HepG2 (cell line): ENCODE results near the gene FKBP1A. TPM values are rescaled to one million over a fixed set of nuclear protein-coding genes. Genes with fewer than 3 reads are reported as not detected.

ENCODE experiments used
- ATAC-seq: fragments of 200-7000 bp; cut with Tn5 transposase; 3 replicates; pipeline ENCODE4 v1.9.1; 2020; ENCODE audit warnings: mild to moderate bottlenecking, moderate library complexity
- BruUV-seq: library from RNA; stranded (reverse); fragments of 400-500 nt; replicated peaks from 2 replicates; lab custom pipeline; 2021; lab: Mats Ljungman, UMichigan
- CTCF ChIA-PET: fragments of 300-600 bp; formaldehyde crosslinking; extraction: SDS; loops from one replicate; lab custom pipeline; 2021; ENCODE audit warnings: low total read pairs, inconsistent platforms, low intra/inter-chr PET ratio; lab: Yijun Ruan, JAX
- POLR2A ChIA-PET: fragments of 350-600 bp; sonication (Branson Sonifier 250); formaldehyde crosslinking; loops from one replicate; lab custom pipeline; 2020; ENCODE audit warnings: antibody characterized with exemption, inconsistent platforms; lab: Yijun Ruan, JAX
- DNase-seq: peaks from one replicate; pipeline ENCODE4 v3.0.0-alpha.2; 2015; ENCODE audit warnings: low spot score
- FAIRE-seq: peaks from 3 replicates; lab custom pipeline; 2011; peaks lifted over from hg19 to GRCh38; lab: Jason Lieb, UNC
- H2AFZ ChIP-seq: one replicate; pipeline ENCODE4 v1.6.1; 2011; ENCODE audit warnings: low read length, inconsistent platforms
- H3K27ac ChIP-seq: fragments of 300-600 bp; 3 replicates; pipeline ENCODE4 v1.8.0; 2011; ENCODE audit warnings: mixed run types, mild to moderate bottlenecking, mixed read lengths, low read length, inconsistent platforms; ENCODE audit not compliant: insufficient read depth; ENCODE audit errors: extremely low read length
- H3K27me3 ChIP-seq, 2 experiments: fragments of 200-600 bp in 1 of 2; 2 replicates in 1 of 2; 3 replicates in 1 of 2; pipeline versions ENCODE4 v1.6.0 to v1.8.0; 2011; ENCODE audit warnings: low read length in 2 of 2, mild to moderate bottlenecking in 2 of 2, moderate library complexity in 2 of 2, inconsistent platforms in 1 of 2; ENCODE audit not compliant: insufficient read depth in 2 of 2, control insufficient read depth in 1 of 2
- H3K36me3 ChIP-seq, 2 experiments: fragments of 200-600 bp in 1 of 2; replicated peaks in 1 of 2; 2 replicates in 1 of 2; 3 replicates in 1 of 2; pipeline versions ENCODE4 v1.5.1 to v1.8.0; 2011; ENCODE audit warnings: low read length in 2 of 2, inconsistent platforms in 1 of 2; ENCODE audit not compliant: insufficient read depth in 2 of 2, control insufficient read depth in 1 of 2
- H3K4me1 ChIP-seq: 2 replicates; pipeline ENCODE4 v1.5.1; 2012; ENCODE audit warnings: low read length, inconsistent platforms; ENCODE audit not compliant: insufficient read depth
- H3K4me2 ChIP-seq: 2 replicates; pipeline ENCODE4 v1.6.0; 2011; ENCODE audit warnings: low read depth, low read length, inconsistent platforms
- H3K4me3 ChIP-seq, 3 experiments: fragments of 200-600 bp in 1 of 3; sonication (generic), shearing (Covaris generic) in 1 of 3; replicated peaks in 1 of 3; 2 replicates each; pipeline ENCODE4 v1.5.1; 2011 to 2016; ENCODE audit warnings: low read length in 3 of 3, inconsistent platforms in 2 of 3, low read depth in 2 of 3, mild to moderate bottlenecking in 2 of 3, control low read depth in 1 of 3, mixed read lengths in 1 of 3; ENCODE audit not compliant: insufficient read depth in 1 of 3
- H3K79me2 ChIP-seq: one replicate; pipeline ENCODE4 v1.6.1; 2011; ENCODE audit warnings: low read length, inconsistent platforms; ENCODE audit not compliant: insufficient read depth
- H3K9ac ChIP-seq: 2 replicates; pipeline ENCODE4 v1.6.0; 2011; ENCODE audit warnings: mild to moderate bottlenecking, low read depth, low read length, inconsistent platforms; ENCODE audit not compliant: insufficient read depth
- H3K9me3 ChIP-seq: 2 replicates; pipeline ENCODE4 v1.5.1; 2012; ENCODE audit warnings: mild to moderate bottlenecking, low read length
- H4K20me1 ChIP-seq: 2 replicates; pipeline ENCODE4 v1.6.0; 2011; ENCODE audit warnings: inconsistent platforms, mild to moderate bottlenecking, low read length, moderate library complexity; ENCODE audit not compliant: insufficient read depth
- KAT7 ChIP-seq: IDR thresholded peaks from 2 replicates; pipeline ENCODE4 v1.6.1; 2018; ENCODE audit warnings: borderline replicate concordance, missing compliant biosample characterization
- MAF1 ChIP-seq: sonication (generic); formaldehyde crosslinking; IDR thresholded peaks from 2 replicates; pipeline ENCODE4 v1.5.0; 2020; ENCODE audit warnings: missing genetic modification reagents, borderline replicate concordance
- POLR2A ChIP-seq, 2 experiments: IDR thresholded peaks; 2 replicates each; pipeline ENCODE4 v1.6.1; 2011; ENCODE audit warnings: low read depth in 2 of 2, low read length in 2 of 2, mild to moderate bottlenecking in 1 of 2, moderate library complexity in 1 of 2; ENCODE audit not compliant: insufficient read depth in 1 of 2
- POLR2G ChIP-seq: fragments of 200-400 bp; formaldehyde crosslinking; IDR thresholded peaks from 2 replicates; pipeline ENCODE4 v1.6.1; 2018; ENCODE audit warnings: mild to moderate bottlenecking, low read depth, low read length, moderate library complexity
- RBM22 ChIP-seq: fragments of 200-400 bp; formaldehyde crosslinking; optimal IDR thresholded peaks from 2 replicates; pipeline ENCODE3; 2017; ENCODE audit warnings: mild to moderate bottlenecking, low read length, moderate library complexity
- RCOR2 ChIP-seq: IDR thresholded peaks from 2 replicates; pipeline ENCODE4 v1.6.1; 2016; ENCODE audit warnings: missing biosample characterization, missing genetic modification reagents
- ZNF687 ChIP-seq: sonication (generic); formaldehyde crosslinking; IDR thresholded peaks from 2 replicates; pipeline ENCODE4 v1.5.1; 2020; ENCODE audit warnings: mild to moderate bottlenecking, missing genetic modification reagents, moderate library complexity
- ZNF713 ChIP-seq: sonication (generic); formaldehyde crosslinking; IDR thresholded peaks from 2 replicates; pipeline ENCODE4 v1.4.0; 2020; ENCODE audit warnings: mild to moderate bottlenecking, missing genetic modification reagents
- WGBS: methylation state at CpG from one replicate; pipeline ENCODE4 v1.1.6; 2017; ENCODE audit warnings: low lambda C conversion rate; 5-methylcytosine and 5-hydroxymethylcytosine counted together
- in situ Hi-C: cut with HindIII; loops from 2 replicates; pipeline ENCODE4 v1.10.0; 2017; ENCODE audit warnings: low pct_unique_long_range_greater_than_20kb; ENCODE audit not compliant: extremely low pct_ligation_motif_present
- intact Hi-C: fragments of 100-400 bp; cut with micrococcal nuclease; formaldehyde crosslinking; loops from one replicate; pipeline ENCODE4 v1.10.0; 2022; ENCODE audit not compliant: unreplicated experiment
- polyA plus RNA-seq, 8 experiments: library from polyadenylated mRNA; depleted of rRNA in 3 of 8; stranded (reverse) in 7 of 8; unstranded in 1 of 8; fragments of >200 nt; fragmentation: Illumina TruSeq in 4 of 8; extraction: Trizol in 4 of 8; gene quantifications; 2 replicates each; pipeline versions ENCODE4 v1.2.1 to v1.2.3, GENCODE V29; 2011 to 2016; ENCODE audit warnings: low read depth in 4 of 8, missing spikeins in 1 of 8, mixed read lengths in 1 of 8; ENCODE audit not compliant: insufficient read depth in 1 of 8
- total RNA-seq, 5 experiments: library from RNA; depleted of rRNA; stranded (reverse); fragments of >200 nt; fragmentation: Illumina TruSeq; extraction: Trizol; gene quantifications; 2 replicates each; pipeline ENCODE4 v1.2.3, GENCODE V29; 2016; ENCODE audit warnings: low read depth in 1 of 5

The FKBP1A gene
- total and polyA plus RNA-seq, 2 of the 13 experiments (the other 11 are each of a cell fraction or from before 2014, with no cell fraction given), result 119 to 468 TPM

- no peak for ATAC-seq
- no peak for DNase-seq
Observed at GRCh38 chr20:1368448-1369199, 24.2 kb downstream of the FKBP1A start.

DNA sequence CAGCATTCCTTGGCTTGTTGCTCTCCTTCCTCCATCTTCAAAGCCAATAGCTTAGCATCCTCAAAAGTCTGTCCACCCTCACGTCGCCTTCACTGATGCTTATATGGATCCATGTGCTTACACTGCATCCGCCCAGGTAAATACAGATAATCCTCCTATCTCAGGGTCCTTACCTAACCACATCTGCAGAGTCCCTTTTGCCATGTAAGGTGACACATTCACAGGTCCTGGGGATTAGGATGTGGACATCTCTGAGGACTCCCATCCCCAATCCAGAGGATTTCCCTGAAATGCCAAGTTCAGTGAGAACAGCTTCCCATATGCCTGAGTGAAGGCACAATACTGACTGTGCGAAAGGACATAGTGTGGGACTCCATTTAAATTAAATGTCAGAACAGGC lies 25.4 kb downstream of the FKBP1A start:
- FAIRE-seq, result no peak
- 98% methylated on average over 4 of the region's 4 CpGs for WGBS
- ChIA-PET POLR2A (no interaction called here), CTCF (no interaction called here)
- intact Hi-C loops (no loop called here), in situ Hi-C loops (no loop called here)
- no peak for DNase-seq
- no peak overlapping the region for H2AFZ ChIP-seq
- peak; percentile 41; the same call in 1 of the 2 replicates for TF ChIP-seq POLR2G
- TF ChIP-seq ZNF713 (CRISPR knock-in tag), result no peak
- TF ChIP-seq POLR2A (IDR thresholded peaks at IDR 0.05; ENCODE audit: insufficient read depth in 1 of 2, low read depth in 2 of 2, low read length in 2 of 2), result 0 out of 4 replicates have a peak, but pooled peaks of 1 of the 2 experiments have one; percentile 12
- no peak for TF ChIP-seq KAT7
- peak; percentile 85 for TF ChIP-seq RBM22
- TF ChIP-seq RCOR2, result no peak
- no peak for TF ChIP-seq ZNF687 (CRISPR knock-in tag)
- H3K36me3 ChIP-seq, result peaks cover 15 to 53% of the 10 kb centered on the region in 2 experiments
- H3K9ac ChIP-seq, result no peak overlapping the region
- no peaks in the 10 kb centered on the region for H3K27me3 ChIP-seq
- H3K9me3 ChIP-seq, result no peaks in the 10 kb centered on the region
- no peak overlapping the region for H3K4me3 ChIP-seq
- no peak overlapping the region for H3K4me2 ChIP-seq
- H4K20me1 ChIP-seq, result peaks cover 12% of the 10 kb centered on the region; the same call in 1 of the 2 replicates
- BruUV-seq, result no TSS peak
- peaks cover 3% of the 10 kb centered on the region for H3K79me2 ChIP-seq
- peaks cover 5% of the 10 kb centered on the region; the same call in 1 of the 2 replicates for H3K4me1 ChIP-seq
- no peak; the same call in 2 of the 3 replicates for ATAC-seq
- no peak overlapping the region for H3K27ac ChIP-seq

More at GRCh38 chr20:1368448-1369199, 24.2 kb downstream of the FKBP1A start:
- ChIA-PET POLR2A (no interaction called here), CTCF (no interaction called here)
- H2AFZ ChIP-seq, result no peak overlapping the region
- H3K79me2 ChIP-seq, result peaks cover 6% of the 10 kb centered on the region
- peaks cover 5% of the 10 kb centered on the region; the same call in 1 of the 2 replicates for H3K4me1 ChIP-seq
- no TSS peak for BruUV-seq
- no peak overlapping the region for H3K4me2 ChIP-seq
- H4K20me1 ChIP-seq, result peaks cover 12% of the 10 kb centered on the region
- H3K9me3 ChIP-seq, result no peaks in the 10 kb centered on the region
- H3K36me3 ChIP-seq, result peaks cover 18 to 59% of the 10 kb centered on the region in 2 experiments
- H3K4me3 ChIP-seq, result no peak overlapping the region
- FAIRE-seq, result no peak
- 97% methylated on average over 7 of the region's 7 CpGs for WGBS
- H3K27me3 ChIP-seq, result no peaks in the 10 kb centered on the region
- no peak overlapping the region for H3K27ac ChIP-seq
- intact Hi-C loops, result no loop called here
- in situ Hi-C loops, result no loop called here
- TF ChIP-seq RBM22 (peak; percentile 62), MAF1 (no peak)
- no peak overlapping the region for H3K9ac ChIP-seq
